Progenitor cell of endocrine pancreas (in vitro differentiated cells): Measurements from ENCODE around the gene SERTM2. TPM values are rescaled to one million over a fixed set of nuclear protein-coding genes. Genes with fewer than 3 reads are reported as not detected.
A peak's percentile ranks its signal among the peaks of the same experiment; 100 is the strongest.

Experiments
- DNase-seq: peaks from one replicate; pipeline ENCODE4 v3.0.0; 2021; ENCODE audit warnings: low spot score; ENCODE audit not compliant: unreplicated experiment
- H3K27ac Mint-ChIP-seq: 2 replicates; pipeline ENCODE4 v1.8.0; 2021; ENCODE audit warnings: mild to moderate bottlenecking, moderate library complexity, mixed read lengths
- H3K27me3 Mint-ChIP-seq: 2 replicates; pipeline ENCODE4 v1.8.0; 2021; ENCODE audit warnings: mixed read lengths
- H3K36me3 Mint-ChIP-seq: 2 replicates; pipeline ENCODE4 v1.8.0; 2022; ENCODE audit warnings: mixed read lengths; ENCODE audit not compliant: insufficient read depth
- H3K4me1 Mint-ChIP-seq: 2 replicates; pipeline ENCODE4 v1.8.0; 2021; ENCODE audit warnings: low read depth, mixed read lengths
- H3K4me3 Mint-ChIP-seq: 2 replicates; pipeline ENCODE4 v1.8.0; 2021; ENCODE audit warnings: low read depth, mild to moderate bottlenecking, moderate library complexity, mixed read lengths
- H3K9me3 Mint-ChIP-seq: 2 replicates; pipeline ENCODE4 v1.8.0; 2021; ENCODE audit warnings: low read depth, mixed read lengths
- CTCF ChIP-seq: fragments of 200-600 bp; sonication (generic); IDR thresholded peaks from one replicate; pipeline ENCODE4 v1.5.0; 2021; ENCODE audit warnings: antibody characterized with exemption, mild to moderate bottlenecking; ENCODE audit not compliant: unreplicated experiment
- total RNA-seq: library from RNA; stranded (reverse); gene quantifications from 2 replicates; pipeline ENCODE4 v1.2.1, GENCODE V29; 2021

Gene SERTM2
- total RNA-seq, 1 donor from 2014 or later: 0.72 TPM

- H3K4me3 Mint-ChIP-seq: no peak overlapping the region
- no peak overlapping the region for H3K27ac Mint-ChIP-seq
- no peaks in the 10 kb centered on the region for H3K27me3 Mint-ChIP-seq
- peaks cover 26% of the 10 kb centered on the region for H3K4me1 Mint-ChIP-seq
- no peaks in the 10 kb centered on the region for H3K36me3 Mint-ChIP-seq
- TF ChIP-seq CTCF: no peak
- no peaks in the 10 kb centered on the region for H3K9me3 Mint-ChIP-seq
- DNase-seq: no peak
Measured at GRCh38 chrX:111515298-111515697, 3.9 kb downstream of the SERTM2 start.

- H3K9me3 Mint-ChIP-seq: no peaks in the 10 kb centered on the region
- DNase-seq: no peak
- no peak overlapping the region for H3K4me3 Mint-ChIP-seq
- H3K27ac Mint-ChIP-seq: peak overlapping the region; percentile 34
- peaks cover 20% of the 10 kb centered on the region for H3K4me1 Mint-ChIP-seq
- H3K27me3 Mint-ChIP-seq: no peaks in the 10 kb centered on the region
- no peak for TF ChIP-seq CTCF
- H3K36me3 Mint-ChIP-seq: no peaks in the 10 kb centered on the region
Measured at GRCh38 chrX:111518667-111519066, 7.2 kb downstream of the SERTM2 start.

GRCh38 chrX:111519215-111519614, 7.8 kb downstream of the SERTM2 start:
- Mint-ChIP-seq H3K36me3 (no peaks in the 10 kb centered on the region), H3K4me1 (peaks cover 20% of the 10 kb centered on the region)

GRCh38 chrX:111520506-111520905, 9.1 kb downstream of the SERTM2 start:
- Mint-ChIP-seq H3K4me3 (no peak overlapping the region), H3K4me1 (peaks cover 20% of the 10 kb centered on the region), H3K27me3 (no peaks in the 10 kb centered on the region), H3K36me3 (no peaks in the 10 kb centered on the region), H3K27ac (no peak overlapping the region), H3K9me3 (peaks cover 10% of the 10 kb centered on the region)
- TF ChIP-seq CTCF: no peak
- DNase-seq: no peak

More at GRCh38 chrX:111519215-111519614, 7.8 kb downstream of the SERTM2 start:
- no peak for TF ChIP-seq CTCF
- no peaks in the 10 kb centered on the region for H3K9me3 Mint-ChIP-seq
- no peak overlapping the region for H3K4me3 Mint-ChIP-seq
- peak overlapping the region; percentile 34 for H3K27ac Mint-ChIP-seq
- H3K27me3 Mint-ChIP-seq: no peaks in the 10 kb centered on the region
- no peak for DNase-seq

GRCh38 chrX:111521169-111521568, 9.7 kb downstream of the SERTM2 start:
- peaks cover 20% of the 10 kb centered on the region for H3K4me1 Mint-ChIP-seq
- no peaks in the 10 kb centered on the region for H3K36me3 Mint-ChIP-seq
- TF ChIP-seq CTCF: no peak
- no peak for DNase-seq
- H3K27ac Mint-ChIP-seq: no peak overlapping the region
- no peaks in the 10 kb centered on the region for H3K27me3 Mint-ChIP-seq
- peaks cover 17% of the 10 kb centered on the region for H3K9me3 Mint-ChIP-seq
- H3K4me3 Mint-ChIP-seq: no peak overlapping the region
